Heart left ventricle (tissue), 16 donors: ENCODE measurements around the gene SORL1. TPM values are rescaled to one million over a fixed set of nuclear protein-coding genes. Genes with fewer than 3 reads are reported as not detected.

Experiments used
- ATAC-seq, 4 donors: fragments of 200-7000 bp; cut with Tn5 transposase; one replicate each; pipeline ENCODE4 v1.9.1; 2020 to 2022; ENCODE audit warnings: moderate library complexity in 4 of 4, mild to moderate bottlenecking in 3 of 4, moderate number of reproducible peaks in 1 of 4
- DNase-seq, 5 donors: peaks; one replicate each; pipeline ENCODE4 v3.0.0-alpha.2; 2020
- H3K27ac ChIP-seq, 12 donors: fragments of 200-600 bp; sonication (generic) in 4 of 12; one replicate each; pipeline versions ENCODE4 v1.5.0 to v1.8.0; 2016 to 2022; ENCODE audit warnings: mild to moderate bottlenecking in 2 of 12
- H3K27me3 ChIP-seq, 9 donors: fragments of 200-600 bp; sonication (generic) in 2 of 9; one replicate each; pipeline versions ENCODE4 v1.5.1 to v1.8.0; 2016 to 2022; ENCODE audit warnings: mild to moderate bottlenecking in 3 of 9
- H3K36me3 ChIP-seq, 9 donors: fragments of 200-600 bp; sonication (generic) in 2 of 9; one replicate each; pipeline versions ENCODE4 v1.5.0 to v1.8.0; 2018 to 2022; ENCODE audit warnings: mild to moderate bottlenecking in 2 of 9
- H3K4me1 ChIP-seq, 12 donors: fragments of 200-600 bp; sonication (generic) in 4 of 12; one replicate each; pipeline versions ENCODE4 v1.5.0 to v1.8.0; 2016 to 2022; ENCODE audit warnings: mild to moderate bottlenecking in 3 of 12
- H3K4me3 ChIP-seq, 12 donors: fragments of 200-600 bp; sonication (generic) in 4 of 12; one replicate each; pipeline versions ENCODE4 v1.5.0 to v1.8.0; 2017 to 2022; ENCODE audit warnings: mild to moderate bottlenecking in 9 of 12, moderate library complexity in 4 of 12
- H3K9me3 ChIP-seq, 12 donors: fragments of 200-600 bp; sonication (generic) in 4 of 12; one replicate each; pipeline versions ENCODE4 v1.5.0 to v1.8.0; 2016 to 2022; ENCODE audit warnings: mild to moderate bottlenecking in 1 of 12
- POLR2A ChIP-seq, 2 donors: fragments of 450-650 bp; IDR thresholded peaks; one replicate each; pipeline ENCODE4 v1.6.1; 2017; ENCODE audit warnings: antibody characterized with exemption in 2 of 2, mild to moderate bottlenecking in 2 of 2, moderate library complexity in 2 of 2
- WGBS, 4 donors: extraction: QIAGEN DNeasy Blood & Tissue Kit in 2 of 4; methylation state at CpG; one replicate each; pipeline versions ENCODE4 v1.1.5 to v1.1.7; 2013 to 2018; 5-methylcytosine and 5-hydroxymethylcytosine counted together
- intact Hi-C, 10 donors: fragments of 100-400 bp; cut with DNase I; formaldehyde crosslinking; loops; one replicate each; pipeline versions ENCODE4 v1.11.1 to v1.14.2; 2022
- polyA plus RNA-seq, 2 donors: library from polyadenylated mRNA; stranded (reverse); fragments of 200-250 nt; gene quantifications; one replicate each; pipeline ENCODE4 v1.2.3, GENCODE V29; 2013
- total RNA-seq, 9 donors: library from RNA; depleted of rRNA in 2 of 9; stranded (reverse); fragments of >200 nt in 2 of 9; fragmentation: NEBNext Ultra II Directional in 3 of 9; extraction: Animal tissue kit (Norgen Biotek cat#: 25700) in 3 of 9; gene quantifications; one replicate each; pipeline versions ENCODE4 v1.1.0 to v1.2.4, GENCODE V29; 2016 to 2023
- TF ChIP-seq, protein P1 (sequence below), 12 donors: fragments of 200-600 bp; sonication (generic) in 4 of 12; IDR thresholded peaks; one replicate each; pipeline versions ENCODE4 v1.5.0 to v1.8.0; 2018 to 2022; ENCODE audit warnings: antibody characterized with exemption in 12 of 12, mild to moderate bottlenecking in 5 of 12
- donor health status: ischemic (EF 13 %, LVEDD 7.1; RV severe dilation, severe dysfunction).
- donor health status: healthy with polysubstance abuse.
- donor health status: DM: no; HTN: yes; CAD: no.
- donor health status: DM: no; HTN: no; CAD: no.
- donor health status: ischemic (EF 25% LVEDD 6.9; RV normal size, moderate dysfunction).
- donor health status: ischemic (EF 25% LVEDD 5.7; RV mildly dilated, moderate dysfunction).
- donor health status: healthy.
- donor health status: DM: yes; HTN: yes; CAD: no.
- donor health status: ischemic (EF 35%, LVEDD 5.7; RV mildly dilated, moderate dysfunction).
- donor health status: nonischemic (EF 11% LVEDD 7.7; RV severe dilation, severe dysfunction).
- donor health status: DM: yes; HTN: yes; CAD: no.
- donor health status: PGD.
- donor health status: ischemic (EF 29% LVEDD 5.4; RV normal size, mild dysfunction).
- donor health status: nonischemic (EF 23%, LVEDD 6.1; RV moderate dilation, normal function).

SORL1 gene
- total and polyA plus RNA-seq, 11 donors = 0.72 to 20.5 (median 5.2) TPM

DNA sequence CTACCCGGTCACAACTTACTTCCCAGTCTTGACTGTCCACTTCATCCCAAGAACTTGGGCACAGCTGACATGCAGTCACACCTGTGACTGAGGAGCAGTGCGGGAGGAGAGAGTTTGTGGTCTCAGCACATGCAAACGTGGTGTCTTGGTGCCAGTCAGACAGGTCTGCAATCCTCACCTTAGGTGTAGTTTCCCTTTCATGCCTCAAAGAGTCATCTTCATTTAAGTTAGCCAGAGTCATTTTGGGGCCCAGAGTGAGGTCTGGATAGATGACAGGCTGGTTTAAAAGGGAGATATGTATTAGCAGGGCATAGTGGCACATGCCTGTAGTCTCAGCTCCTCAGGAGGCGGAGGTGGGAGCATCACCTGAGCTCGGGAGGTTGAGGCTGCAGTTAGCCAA, 109.1 kb downstream of the SORL1 start:
- 78 to 91% (median 83%) methylated on average over 5 of the region's 5 CpGs for WGBS, 4 donors
- DNase-seq = no peak
- intact Hi-C loops = no loop called here
- no peaks in the 10 kb centered on the region for H3K9me3 ChIP-seq
- TF ChIP-seq, protein P1, sequence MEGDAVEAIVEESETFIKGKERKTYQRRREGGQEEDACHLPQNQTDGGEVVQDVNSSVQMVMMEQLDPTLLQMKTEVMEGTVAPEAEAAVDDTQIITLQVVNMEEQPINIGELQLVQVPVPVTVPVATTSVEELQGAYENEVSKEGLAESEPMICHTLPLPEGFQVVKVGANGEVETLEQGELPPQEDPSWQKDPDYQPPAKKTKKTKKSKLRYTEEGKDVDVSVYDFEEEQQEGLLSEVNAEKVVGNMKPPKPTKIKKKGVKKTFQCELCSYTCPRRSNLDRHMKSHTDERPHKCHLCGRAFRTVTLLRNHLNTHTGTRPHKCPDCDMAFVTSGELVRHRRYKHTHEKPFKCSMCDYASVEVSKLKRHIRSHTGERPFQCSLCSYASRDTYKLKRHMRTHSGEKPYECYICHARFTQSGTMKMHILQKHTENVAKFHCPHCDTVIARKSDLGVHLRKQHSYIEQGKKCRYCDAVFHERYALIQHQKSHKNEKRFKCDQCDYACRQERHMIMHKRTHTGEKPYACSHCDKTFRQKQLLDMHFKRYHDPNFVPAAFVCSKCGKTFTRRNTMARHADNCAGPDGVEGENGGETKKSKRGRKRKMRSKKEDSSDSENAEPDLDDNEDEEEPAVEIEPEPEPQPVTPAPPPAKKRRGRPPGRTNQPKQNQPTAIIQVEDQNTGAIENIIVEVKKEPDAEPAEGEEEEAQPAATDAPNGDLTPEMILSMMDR (IDR thresholded peaks at IDR 0.05) = no peak
- TF ChIP-seq POLR2A (IDR thresholded peaks at IDR 0.05) = no peak
- no peaks in the 10 kb centered on the region for H3K27me3 ChIP-seq
- H3K36me3 ChIP-seq = peaks cover 0 to 55% (median 0%) of the 10 kb centered on the region in 9 donors
- H3K27ac ChIP-seq = no peak overlapping the region
- H3K4me3 ChIP-seq = no peak overlapping the region
- no peaks in the 10 kb centered on the region for H3K4me1 ChIP-seq
- ATAC-seq = no peak

DNA sequence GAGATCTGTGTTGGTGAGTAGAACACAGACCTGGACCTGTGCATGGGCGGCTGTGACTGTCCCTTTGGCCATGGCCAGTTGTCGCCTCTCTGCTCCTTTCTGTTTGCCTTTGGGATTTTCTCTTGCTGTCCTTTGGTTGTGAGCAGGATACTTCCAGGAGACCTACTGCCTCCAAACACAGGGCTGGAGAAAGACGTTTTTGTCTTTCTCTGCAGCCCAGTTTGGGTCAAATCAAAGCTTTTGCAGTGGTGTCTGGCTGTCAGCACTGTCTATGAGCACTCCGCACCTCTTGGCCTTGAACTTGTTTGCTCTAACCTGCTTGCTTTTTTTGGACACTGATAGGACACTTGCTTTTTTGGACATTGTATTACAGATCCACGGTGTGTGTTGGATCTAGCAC, 109.6 kb downstream of the SORL1 start:
- Histone ChIP-seq H3K4me3 (no peak overlapping the region), H3K9me3 (no peaks in the 10 kb centered on the region), H3K36me3 (peaks cover 0 to 55% (median 0%) of the 10 kb centered on the region in 9 donors), H3K27ac (no peak overlapping the region), H3K27me3 (no peaks in the 10 kb centered on the region), H3K4me1 (no peaks in the 10 kb centered on the region)
- DNase-seq = no peak
- intact Hi-C loops = no loop called here
- ATAC-seq = no peak
- TF ChIP-seq POLR2A (IDR thresholded peaks at IDR 0.05) = no peak
- TF ChIP-seq, protein P1 (IDR thresholded peaks at IDR 0.05) = no peak
- WGBS, 4 donors = 57 to 65% (median 63%) methylated on average over 5 of the region's 5 CpGs

GRCh38 chr11:121563003-121563402, 110.9 kb downstream of the SORL1 start:
- Histone ChIP-seq H3K27ac (no peak overlapping the region), H3K36me3 (peaks cover 0 to 56% (median 0%) of the 10 kb centered on the region in 9 donors), H3K27me3 (no peaks in the 10 kb centered on the region), H3K9me3 (no peaks in the 10 kb centered on the region), H3K4me1 (no peaks in the 10 kb centered on the region), H3K4me3 (no peak overlapping the region)
- DNase-seq (no peak), ATAC-seq (no peak)
- 76 to 90% (median 86%) methylated on average over 4 of the region's 4 CpGs for WGBS, 4 donors
- intact Hi-C loops = no loop called here
- TF ChIP-seq, protein P1 (IDR thresholded peaks at IDR 0.05) = no peak
- TF ChIP-seq POLR2A (IDR thresholded peaks at IDR 0.05) = no peak

GRCh38 chr11:121563900-121564822, 112.0 kb downstream of the SORL1 start:
- TF ChIP-seq POLR2A (IDR thresholded peaks at IDR 0.05) = no peak
- TF ChIP-seq, protein P1 (IDR thresholded peaks at IDR 0.05) = no peak
- Histone ChIP-seq H3K36me3 (peaks cover 0 to 48% (median 0%) of the 10 kb centered on the region in 9 donors), H3K27ac (no peak overlapping the region), H3K27me3 (no peaks in the 10 kb centered on the region), H3K4me1 (no peaks in the 10 kb centered on the region), H3K9me3 (no peaks in the 10 kb centered on the region), H3K4me3 (no peak overlapping the region)
- no peak for DNase-seq
- intact Hi-C loops = no loop called here
- WGBS, 4 donors = 83 to 88% (median 86%) methylated on average over 8 of the region's 8 CpGs
- ATAC-seq = no peak
